HepG2 (cell line): ENCODE results near the gene GPATCH8. TPM values are rescaled to one million over a fixed set of nuclear protein-coding genes. Genes with fewer than 3 reads are reported as not detected.

Experiments used
- AFF4 ChIP-seq: sonication (generic); formaldehyde crosslinking; IDR thresholded peaks from 2 replicates; pipeline ENCODE4 v1.4.0; 2020; ENCODE audit warnings: missing genetic modification reagents
- CCAR2 ChIP-seq: fragments of 200-400 bp; formaldehyde crosslinking; optimal IDR thresholded peaks from 2 replicates; pipeline ENCODE3; 2018; ENCODE audit warnings: low read depth, mild to moderate bottlenecking, low read length, moderate library complexity
- CENPX ChIP-seq: sonication (generic); formaldehyde crosslinking; IDR thresholded peaks from 2 replicates; pipeline ENCODE4 v1.9.0; 2021; ENCODE audit warnings: mild to moderate bottlenecking, missing genetic modification reagents, moderate library complexity
- IKZF5 ChIP-seq: IDR thresholded peaks from 2 replicates; pipeline ENCODE4 v1.6.1; 2018; ENCODE audit warnings: missing genetic modification reagents, mild to moderate bottlenecking, missing compliant biosample characterization
- NCOA2 ChIP-seq: sonication (generic); formaldehyde crosslinking; IDR thresholded peaks from 2 replicates; pipeline ENCODE4 v1.8.0; 2022; ENCODE audit warnings: inconsistent platforms
- REST ChIP-seq, 2 experiments: IDR thresholded peaks; 2 replicates each; pipeline ENCODE4 v1.6.1; 2011 to 2012; ENCODE audit warnings: low read length in 2 of 2, borderline replicate concordance in 1 of 2, low read depth in 1 of 2, mild to moderate bottlenecking in 1 of 2, moderate library complexity in 1 of 2
- SP5 ChIP-seq: IDR thresholded peaks from 2 replicates; pipeline ENCODE4 v1.6.1; 2016; ENCODE audit warnings: low read depth, borderline replicate concordance
- SYNCRIP ChIP-seq: fragments of 200-400 bp; formaldehyde crosslinking; IDR thresholded peaks from 2 replicates; pipeline ENCODE4 v1.6.1; 2018; ENCODE audit warnings: mild to moderate bottlenecking, low read depth, low read length; ENCODE audit not compliant: insufficient read depth
- ZHX1 ChIP-seq: sonication (generic); formaldehyde crosslinking; IDR thresholded peaks from 2 replicates; pipeline ENCODE4 v1.8.1; 2022; ENCODE audit warnings: low read depth, mild to moderate bottlenecking, missing genetic modification reagents
- ZNF180 ChIP-seq: sonication (generic); formaldehyde crosslinking; IDR thresholded peaks from 2 replicates; pipeline ENCODE4 v1.4.0; 2020; ENCODE audit warnings: low read depth, missing genetic modification reagents, borderline replicate concordance
- ZNF335 ChIP-seq: sonication (generic); formaldehyde crosslinking; IDR thresholded peaks from 2 replicates; pipeline ENCODE4 v1.4.0; 2020; ENCODE audit warnings: missing genetic modification reagents
- ZNF44 ChIP-seq: sonication (generic); formaldehyde crosslinking; IDR thresholded peaks from 2 replicates; pipeline ENCODE4 v1.5.1; 2020; ENCODE audit warnings: mild to moderate bottlenecking, missing genetic modification reagents
- ZNF597 ChIP-seq: sonication (generic); formaldehyde crosslinking; IDR thresholded peaks from 2 replicates; pipeline ENCODE4 v1.5.0; 2020; ENCODE audit warnings: missing genetic modification reagents
- ZNF605 ChIP-seq: sonication (generic); formaldehyde crosslinking; IDR thresholded peaks from 2 replicates; pipeline ENCODE4 v1.8.0; 2022; ENCODE audit warnings: mild to moderate bottlenecking, missing genetic modification reagents
- ZNF781 ChIP-seq: sonication (generic); formaldehyde crosslinking; IDR thresholded peaks from 2 replicates; pipeline ENCODE4 v1.5.1; 2020; ENCODE audit warnings: borderline replicate concordance, mild to moderate bottlenecking, missing genetic modification reagents; ENCODE audit errors: not compliant biosample characterization
- ZSCAN12 ChIP-seq: sonication (generic); formaldehyde crosslinking; IDR thresholded peaks from 2 replicates; pipeline ENCODE4 v1.9.0; 2021; ENCODE audit warnings: mild to moderate bottlenecking, missing genetic modification reagents
- polyA plus RNA-seq, 8 experiments: library from polyadenylated mRNA; depleted of rRNA in 3 of 8; stranded (reverse) in 7 of 8; unstranded in 1 of 8; fragments of >200 nt; fragmentation: Illumina TruSeq in 4 of 8; extraction: Trizol in 4 of 8; gene quantifications; 2 replicates each; pipeline versions ENCODE4 v1.2.1 to v1.2.3, GENCODE V29; 2011 to 2016; ENCODE audit warnings: low read depth in 4 of 8, missing spikeins in 1 of 8, mixed read lengths in 1 of 8; ENCODE audit not compliant: insufficient read depth in 1 of 8
- total RNA-seq, 5 experiments: library from RNA; depleted of rRNA; stranded (reverse); fragments of >200 nt; fragmentation: Illumina TruSeq; extraction: Trizol; gene quantifications; 2 replicates each; pipeline ENCODE4 v1.2.3, GENCODE V29; 2016; ENCODE audit warnings: low read depth in 1 of 5

GPATCH8 gene
- total and polyA plus RNA-seq, 2 of the 13 experiments (the other 11 are each of a cell fraction or from before 2014, with no cell fraction given), result 20.7 to 21.5 TPM

- TF ChIP-seq ZSCAN12 (CRISPR knock-in tag), result no peak
- TF ChIP-seq ZNF335 (CRISPR knock-in tag), result peak; percentile 70; the same call in 1 of the 2 replicates
- TF ChIP-seq CENPX (CRISPR knock-in tag), result no peak
- TF ChIP-seq ZNF605 (CRISPR knock-in tag), result no peak
- TF ChIP-seq REST (IDR thresholded peaks at IDR 0.05; ENCODE audit: borderline replicate concordance in 1 of 2, low read depth in 1 of 2, low read length in 2 of 2), result no peak
- TF ChIP-seq NCOA2 (CRISPR knock-in tag), result no peak
- TF ChIP-seq IKZF5, result peak; percentile 77; the same call in 1 of the 2 replicates
- TF ChIP-seq SYNCRIP, result no peak
- no peak for TF ChIP-seq ZNF597 (CRISPR knock-in tag)
- TF ChIP-seq ZHX1 (CRISPR knock-in tag), result no peak
- TF ChIP-seq AFF4 (CRISPR knock-in tag), result no peak
- TF ChIP-seq ZNF180 (CRISPR knock-in tag), result no peak
- no peak for TF ChIP-seq SP5 (CRISPR knock-in tag)
- no peak for TF ChIP-seq CCAR2
- no peak for TF ChIP-seq ZNF44
- TF ChIP-seq ZNF781 (CRISPR knock-in tag), result peak; percentile 54
Observed at GRCh38 chr17:44533533-44534246, 30.5 kb upstream of the GPATCH8 start (continued).
